Cardiac muscle cell (in vitro differentiated cells and primary cell): Measurements from ENCODE around the gene ERCC5. TPM values are rescaled to one million over a fixed set of nuclear protein-coding genes. Genes with fewer than 3 reads are reported as not detected.

Experiments used
- DNase-seq, 2 donors: peaks; one replicate each; pipeline versions ENCODE4 v3.0.0 to v3.0.0-alpha.2; 2010 to 2017; ENCODE audit warnings: low read depth in 1 of 2, low spot score in 1 of 2
- H3K27ac ChIP-seq: fragments of 200-600 bp; sonication (generic); 2 replicates; pipeline ENCODE4 v1.5.1; 2016
- H3K27me3 ChIP-seq: fragments of 200-600 bp; sonication (generic); 2 replicates; pipeline ENCODE4 v1.6.0; 2016; ENCODE audit warnings: control low read depth
- H3K36me3 ChIP-seq: fragments of 200-600 bp; sonication (generic); 2 replicates; pipeline ENCODE4 v1.5.1; 2016; ENCODE audit warnings: control low read depth
- H3K4me1 ChIP-seq: fragments of 200-600 bp; sonication (generic); 2 replicates; pipeline ENCODE4 v1.8.1; 2017; ENCODE audit warnings: low read depth, mild to moderate bottlenecking, mixed run types
- H3K4me3 ChIP-seq: fragments of 200-600 bp; sonication (generic); 2 replicates; pipeline ENCODE4 v1.5.1; 2016; ENCODE audit warnings: mild to moderate bottlenecking
- H3K9me3 ChIP-seq: fragments of 200-600 bp; sonication (generic); 2 replicates; pipeline ENCODE4 v1.5.1; 2017; ENCODE audit warnings: low read depth, mild to moderate bottlenecking, control low read depth
- CTCF ChIP-seq: IDR thresholded peaks from 2 replicates; pipeline ENCODE4 v1.5.1; 2012; ENCODE audit warnings: low read depth, mild to moderate bottlenecking, low read length
- polyA plus RNA-seq: library from polyadenylated mRNA; unstranded; fragments of >200 nt; fragmentation: Nextera tagmentation; extraction: Ambion mirVana; gene quantifications from 2 replicates; pipeline ENCODE4 v1.2.1, GENCODE V29; 2016
- total RNA-seq: library from RNA; depleted of rRNA; stranded (reverse); fragments of >200 nt; gene quantifications from 2 replicates; pipeline ENCODE4 v1.2.3, GENCODE V29; 2016

ERCC5 gene
- total and polyA plus RNA-seq, 2 experiments from 2014 or later, result 24.9 to 84.3 TPM

- TF ChIP-seq CTCF, result no peak
Measured at GRCh38 chr13:102873653-102874052, 27.8 kb downstream of the ERCC5 start.

GRCh38 chr13:102875256-102875655 lies 29.4 kb downstream of the ERCC5 start:
- no peak for DNase-seq
- Histone ChIP-seq H3K4me3 (no peak overlapping the region), H3K27me3 (no peaks in the 10 kb centered on the region), H3K9me3 (no peaks in the 10 kb centered on the region), H3K27ac (no peak overlapping the region), H3K36me3 (peaks cover 39% of the 10 kb centered on the region), H3K4me1 (peaks cover 3% of the 10 kb centered on the region)
- no peak for TF ChIP-seq CTCF

More at GRCh38 chr13:102873653-102874052, 27.8 kb downstream of the ERCC5 start:
- no peaks in the 10 kb centered on the region for H3K27me3 ChIP-seq
- peaks cover 43% of the 10 kb centered on the region for H3K36me3 ChIP-seq
- peaks cover 11% of the 10 kb centered on the region for H3K4me1 ChIP-seq
- H3K9me3 ChIP-seq, result no peaks in the 10 kb centered on the region
- H3K27ac ChIP-seq, result no peak overlapping the region
- no peak overlapping the region for H3K4me3 ChIP-seq
- DNase-seq, result peak in 1 of 2 donors; percentile 26

- no peaks in the 10 kb centered on the region for H3K27me3 ChIP-seq
- H3K9me3 ChIP-seq, result no peaks in the 10 kb centered on the region
- no peak overlapping the region for H3K27ac ChIP-seq
- no peaks in the 10 kb centered on the region for H3K4me1 ChIP-seq
- peak in 1 of 2 donors; percentile 81 for DNase-seq
- H3K4me3 ChIP-seq, result no peak overlapping the region
- H3K36me3 ChIP-seq, result peaks cover 36% of the 10 kb centered on the region
- no peak for TF ChIP-seq CTCF
Measured at GRCh38 chr13:102877303-102877702, 31.5 kb downstream of the ERCC5 start.

- no peak for TF ChIP-seq CTCF
- H3K4me3 ChIP-seq, result no peak overlapping the region
- no peak overlapping the region for H3K27ac ChIP-seq
- H3K9me3 ChIP-seq, result no peaks in the 10 kb centered on the region
- peaks cover 26% of the 10 kb centered on the region for H3K36me3 ChIP-seq
- DNase-seq, result peak in 1 of 2 donors; percentile 90
- no peaks in the 10 kb centered on the region for H3K4me1 ChIP-seq
- H3K27me3 ChIP-seq, result no peaks in the 10 kb centered on the region
Measured at GRCh38 chr13:102878481-102878880, 32.6 kb downstream of the ERCC5 start.

GRCh38 chr13:102879793-102880499 lies 34.1 kb downstream of the ERCC5 start:
- H3K36me3 ChIP-seq, result peaks cover 15% of the 10 kb centered on the region
- no peaks in the 10 kb centered on the region for H3K9me3 ChIP-seq
- no peak for TF ChIP-seq CTCF
- no peak for DNase-seq
- no peak overlapping the region for H3K4me3 ChIP-seq
- no peak overlapping the region for H3K27ac ChIP-seq
- H3K27me3 ChIP-seq, result no peaks in the 10 kb centered on the region
- H3K4me1 ChIP-seq, result no peaks in the 10 kb centered on the region
